Osteocyte (in vitro differentiated cells): ENCODE results near the gene SPACDR. TPM values are rescaled to one million over a fixed set of nuclear protein-coding genes. Genes with fewer than 3 reads are reported as not detected.
A peak's percentile ranks its signal among the peaks of the same experiment; 100 is the strongest.

ENCODE experiments used
- DNase-seq: peaks from one replicate; pipeline ENCODE4 v3.0.0; 2021; ENCODE audit warnings: mixed read lengths; ENCODE audit not compliant: unreplicated experiment; ENCODE audit errors: extremely low spot score
- H3K27ac Mint-ChIP-seq: one replicate; pipeline ENCODE4 v1.8.0; 2021; ENCODE audit warnings: mild to moderate bottlenecking, mixed read lengths; ENCODE audit not compliant: unreplicated experiment
- H3K27me3 Mint-ChIP-seq: one replicate; pipeline ENCODE4 v1.8.0; 2021; ENCODE audit warnings: mixed read lengths; ENCODE audit not compliant: unreplicated experiment
- H3K36me3 Mint-ChIP-seq: one replicate; pipeline ENCODE4 v1.8.0; 2021; ENCODE audit warnings: mixed read lengths; ENCODE audit not compliant: unreplicated experiment
- H3K4me1 Mint-ChIP-seq: one replicate; pipeline ENCODE4 v1.8.0; 2021; ENCODE audit warnings: mixed read lengths; ENCODE audit not compliant: unreplicated experiment
- H3K4me3 Mint-ChIP-seq: one replicate; pipeline ENCODE4 v1.8.0; 2021; ENCODE audit warnings: mild to moderate bottlenecking, moderate library complexity, mixed read lengths; ENCODE audit not compliant: unreplicated experiment
- H3K9me3 Mint-ChIP-seq: one replicate; pipeline ENCODE4 v1.8.0; 2021; ENCODE audit warnings: mixed read lengths; ENCODE audit not compliant: unreplicated experiment
- CTCF ChIP-seq: fragments of 200-600 bp; sonication (generic); IDR thresholded peaks from 2 replicates; pipeline ENCODE4 v1.5.0; 2021; ENCODE audit warnings: antibody characterized with exemption, mild to moderate bottlenecking, moderate library complexity
- total RNA-seq: library from RNA; stranded (reverse); gene quantifications from 2 replicates; pipeline ENCODE4 v1.2.1, GENCODE V29; 2021

The SPACDR gene
- total RNA-seq, 1 donor from 2014 or later = 0.46 TPM

- no peak for DNase-seq
- TF ChIP-seq CTCF = no peak
- Mint-ChIP-seq H3K27me3 (no peaks in the 10 kb centered on the region), H3K9me3 (no peaks in the 10 kb centered on the region), H3K36me3 (peaks cover 3% of the 10 kb centered on the region), H3K27ac (no peak overlapping the region), H3K4me3 (no peak overlapping the region), H3K4me1 (peaks cover 11% of the 10 kb centered on the region)
These were observed 24.5 kb upstream of the SPACDR start for GRCh38 chr7:100488333-100489095.

GRCh38 chr7:100486753-100487446, 22.8 kb upstream of the SPACDR start:
- Mint-ChIP-seq H3K27me3 (no peaks in the 10 kb centered on the region), H3K9me3 (no peaks in the 10 kb centered on the region), H3K27ac (no peak overlapping the region), H3K4me3 (no peak overlapping the region), H3K4me1 (peaks cover 11% of the 10 kb centered on the region), H3K36me3 (no peaks in the 10 kb centered on the region)
- peak; percentile 85 for DNase-seq
- TF ChIP-seq CTCF = no peak

GRCh38 chr7:100486111-100486636, 22.1 kb upstream of the SPACDR start:
- Mint-ChIP-seq H3K4me3 (no peak overlapping the region), H3K4me1 (peaks cover 11% of the 10 kb centered on the region), H3K9me3 (no peaks in the 10 kb centered on the region), H3K27me3 (no peaks in the 10 kb centered on the region), H3K36me3 (no peaks in the 10 kb centered on the region), H3K27ac (no peak overlapping the region)
- no peak for DNase-seq
- no peak for TF ChIP-seq CTCF

GRCh38 chr7:100485471-100485876, 21.4 kb upstream of the SPACDR start:
- Mint-ChIP-seq H3K27me3 (no peaks in the 10 kb centered on the region), H3K9me3 (no peaks in the 10 kb centered on the region), H3K36me3 (no peaks in the 10 kb centered on the region), H3K4me3 (no peak overlapping the region), H3K4me1 (peaks cover 11% of the 10 kb centered on the region), H3K27ac (no peak overlapping the region)
- DNase-seq = no peak
- TF ChIP-seq CTCF = no peak

- no peaks in the 10 kb centered on the region for H3K27me3 Mint-ChIP-seq
- DNase-seq = no peak
- no peaks in the 10 kb centered on the region for H3K36me3 Mint-ChIP-seq
- no peaks in the 10 kb centered on the region for H3K9me3 Mint-ChIP-seq
- no peak overlapping the region for H3K27ac Mint-ChIP-seq
- peaks cover 12% of the 10 kb centered on the region for H3K4me1 Mint-ChIP-seq
- TF ChIP-seq CTCF = no peak
- peak overlapping the region; percentile 43 for H3K4me3 Mint-ChIP-seq
These were observed 20.6 kb upstream of the SPACDR start for GRCh38 chr7:100484673-100485045.
